Mucosa of stomach (tissue), 1 donor: ENCODE data around the gene C3.

Experiments used
- H3K27me3 ChIP-seq: one replicate; pipeline ENCODE4 v1.7.0; 2013; ENCODE audit warnings: mild to moderate bottlenecking, low read length; ENCODE audit not compliant: control insufficient read depth, insufficient read depth
- H3K36me3 ChIP-seq: one replicate; pipeline ENCODE4 v1.7.0; 2013; ENCODE audit warnings: low read length; ENCODE audit not compliant: control insufficient read depth, insufficient read depth
- H3K4me1 ChIP-seq: one replicate; pipeline ENCODE4 v1.7.0; 2013; ENCODE audit warnings: mild to moderate bottlenecking, low read length; ENCODE audit not compliant: control insufficient read depth, insufficient read depth
- H3K4me3 ChIP-seq: one replicate; pipeline ENCODE4 v1.7.0; 2013; ENCODE audit warnings: low read length
- H3K9ac ChIP-seq: one replicate; pipeline ENCODE4 v1.7.0; 2013; ENCODE audit warnings: mild to moderate bottlenecking, low read length, moderate library complexity
- H3K9me3 ChIP-seq: one replicate; pipeline ENCODE4 v1.7.0; 2013; ENCODE audit warnings: mild to moderate bottlenecking, low read length, moderate library complexity; ENCODE audit not compliant: control insufficient read depth
- donor health status: Pancreatic carcinoma.

C3 gene

DNA sequence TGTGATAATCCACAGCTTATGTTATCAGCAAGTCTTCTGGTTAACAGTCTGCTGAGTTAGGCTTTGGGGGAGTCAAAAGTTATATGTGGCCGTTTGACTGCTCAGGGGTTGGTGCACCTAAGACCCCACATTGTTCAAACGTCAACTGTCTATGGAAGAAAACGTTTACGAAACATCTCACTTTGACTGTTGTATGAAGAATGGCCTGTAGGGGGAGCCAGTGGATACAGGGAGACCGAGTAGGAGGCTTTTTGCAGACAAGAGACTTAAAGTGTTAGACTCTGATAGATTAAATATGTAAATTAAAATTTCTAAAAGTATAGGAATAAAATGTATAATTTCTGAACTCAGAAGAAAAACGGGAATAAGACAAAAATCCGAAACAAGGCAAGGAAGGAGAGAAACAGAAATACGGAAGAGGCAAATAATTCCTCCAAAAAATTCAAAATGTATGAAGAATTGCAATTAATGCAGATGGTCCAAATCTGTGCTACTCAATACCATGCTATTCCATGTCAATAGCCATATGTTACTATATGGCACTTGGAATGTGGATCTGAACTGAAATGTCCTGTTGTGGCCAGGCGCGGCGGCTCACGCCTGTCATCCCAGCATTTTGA, 88.3 kb downstream of the C3 start:
- no peaks in the 10 kb centered on the region for H3K27me3 ChIP-seq
- H3K9me3 ChIP-seq, result no peaks in the 10 kb centered on the region
- H3K4me1 ChIP-seq, result no peaks in the 10 kb centered on the region
- no peak overlapping the region for H3K4me3 ChIP-seq
- no peak overlapping the region for H3K9ac ChIP-seq
- no peaks in the 10 kb centered on the region for H3K36me3 ChIP-seq
